HG02763 (cell line): Measurements from ENCODE around the gene MTG1.
"Not testable (repeated sequence)": the region's sequence is repeated elsewhere in the genome, so short reads cannot be mapped to it uniquely, and the experiment has no call there.

Source experiments
- ATAC-seq: cut with Tn5 transposase; IDR thresholded peaks from one replicate; pipeline ENCODE4 v1.9.1; 2021; ENCODE audit warnings: mild to moderate bottlenecking, moderate library complexity; ENCODE audit not compliant: unreplicated experiment

The MTG1 gene

DNA sequence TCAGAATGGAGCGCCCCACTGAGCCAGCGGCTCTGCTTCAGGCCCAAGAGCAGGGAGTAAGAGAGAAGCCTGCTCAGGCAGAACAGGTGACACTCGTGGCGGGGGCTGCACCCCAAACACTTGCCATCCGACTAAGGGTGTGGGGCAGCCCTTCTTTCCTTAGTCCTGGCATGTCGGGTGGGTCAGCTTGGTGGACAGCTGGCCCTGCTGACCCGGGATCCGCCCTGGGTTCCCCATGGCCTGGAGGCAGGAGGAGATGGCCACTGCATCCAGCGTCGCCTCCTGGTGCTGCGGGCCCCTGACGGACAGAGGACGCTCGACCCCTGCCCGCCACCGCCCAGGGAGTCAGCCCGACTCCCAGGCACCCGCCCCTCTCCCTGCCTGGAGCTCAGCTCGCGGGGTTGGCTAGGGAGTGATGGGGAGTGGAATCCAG, 16.1 kb upstream of the MTG1 start:
- no peak for ATAC-seq

DNA sequence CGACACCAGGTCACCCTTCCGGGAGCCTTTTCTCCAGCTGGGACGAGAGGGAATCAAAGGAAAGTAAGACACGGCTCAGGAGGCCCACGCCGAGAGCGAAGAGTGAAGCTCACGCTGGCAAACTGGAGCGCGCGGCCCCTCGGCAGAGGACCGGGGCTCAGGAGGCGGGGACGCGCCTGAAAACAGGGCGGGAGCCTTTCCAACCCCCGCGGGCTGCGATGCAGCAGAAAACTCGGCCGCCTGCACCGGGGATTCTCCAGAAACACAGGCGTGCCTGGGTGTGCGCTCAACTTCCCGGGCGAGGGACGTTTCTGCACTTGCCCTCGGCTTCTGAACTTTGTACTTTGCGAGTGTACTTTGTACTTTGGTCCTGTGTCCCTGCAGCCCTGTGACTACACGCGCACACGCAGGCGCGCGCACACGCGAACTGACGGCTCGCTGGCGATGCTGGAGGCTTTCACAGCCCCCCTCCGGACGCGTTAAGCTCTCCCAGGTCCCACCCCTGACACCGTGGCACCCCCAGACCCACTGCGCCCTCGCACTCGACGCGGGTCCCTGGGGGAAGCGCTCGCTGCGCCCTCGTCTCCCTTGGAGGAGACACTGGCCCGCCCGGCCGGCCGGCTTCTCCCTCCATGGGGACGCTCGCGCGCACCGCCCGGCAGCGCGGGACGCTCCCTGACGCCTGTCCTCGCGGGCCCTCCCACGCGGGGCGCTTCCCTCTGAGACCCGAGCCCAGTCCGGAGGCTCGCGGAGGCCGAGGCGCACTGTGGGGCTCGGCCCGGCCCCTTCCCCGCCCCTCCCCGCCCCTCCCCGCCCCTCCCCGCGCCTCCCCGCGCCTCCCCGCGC, 15.5 kb upstream of the MTG1 start:
- peak; percentile 43 for ATAC-seq

DNA sequence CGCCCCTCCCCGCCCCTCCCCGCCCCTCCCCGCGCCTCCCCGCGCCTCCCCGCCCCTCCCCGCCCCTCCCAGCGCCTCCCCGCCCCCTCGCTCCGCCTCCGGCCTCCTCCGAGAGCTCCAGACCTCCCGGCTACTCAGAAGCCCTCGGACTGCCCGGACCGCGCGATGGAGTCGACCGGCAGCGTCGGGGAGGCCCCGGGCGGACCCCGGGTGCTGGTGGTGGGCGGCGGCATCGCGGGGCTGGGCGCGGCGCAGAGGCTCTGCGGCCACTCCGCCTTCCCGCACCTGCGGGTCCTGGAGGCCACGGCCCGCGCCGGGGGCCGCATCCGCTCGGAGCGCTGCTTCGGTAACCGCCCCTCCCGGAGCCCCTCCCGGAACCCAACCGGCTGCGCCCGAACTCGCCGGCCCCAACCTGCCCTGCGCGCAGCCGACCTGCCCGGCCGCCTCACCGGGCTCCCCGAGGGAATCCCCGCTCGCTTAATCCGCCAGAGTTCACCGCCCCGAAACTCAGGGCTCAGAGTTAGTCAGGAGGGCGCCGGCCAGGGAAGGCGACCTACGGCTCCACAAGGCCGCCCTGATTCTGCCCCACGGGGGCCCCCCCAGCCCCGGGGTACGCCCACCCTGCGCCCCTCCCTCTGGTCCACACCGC, 14.7 kb upstream of the MTG1 start, which contains the start of gene PAOX:
Gene PAOX (plus strand): TSS at position 111 of the 649 bp plus-strand sequence. CDS start 55 bp downstream, at position 166.
- ATAC-seq = peak; percentile 49

DNA sequence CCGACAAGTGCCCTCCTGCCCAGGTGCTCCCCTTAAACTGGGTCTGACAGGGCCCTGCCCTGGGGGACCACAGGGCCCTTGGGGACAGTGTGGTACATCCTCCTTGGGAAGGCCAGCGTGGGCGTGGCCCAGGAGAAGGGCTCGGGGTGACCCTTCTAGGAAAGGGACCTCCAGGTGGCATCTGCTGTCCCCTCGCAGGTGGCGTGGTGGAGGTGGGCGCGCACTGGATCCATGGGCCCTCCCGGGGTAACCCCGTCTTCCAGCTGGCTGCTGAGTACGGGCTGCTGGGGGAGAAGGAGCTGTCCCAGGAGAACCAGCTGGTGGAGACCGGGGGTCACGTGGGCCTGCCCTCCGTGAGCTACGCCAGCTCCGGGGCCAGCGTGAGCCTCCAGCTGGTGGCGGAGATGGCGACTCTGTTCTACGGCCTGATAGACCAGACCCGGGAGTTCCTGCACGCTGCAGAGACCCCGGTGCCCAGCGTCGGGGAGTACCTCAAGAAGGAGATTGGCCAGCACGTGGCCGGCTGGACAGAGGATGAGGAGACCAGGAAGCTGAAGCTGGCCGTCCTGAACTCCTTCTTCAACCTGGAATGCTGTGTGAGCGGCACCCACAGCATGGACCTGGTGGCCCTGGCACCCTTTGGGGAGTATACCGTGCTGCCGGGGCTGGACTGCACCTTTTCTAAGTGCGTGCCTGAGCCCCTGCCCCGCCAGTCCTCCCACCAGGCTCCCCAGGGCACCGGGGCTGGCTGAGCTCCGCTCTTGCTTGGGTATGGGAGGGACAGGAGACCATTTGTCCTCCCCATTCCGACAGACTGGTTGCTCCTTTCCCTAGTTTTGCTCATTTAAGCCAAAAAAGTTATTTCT, 13.9 kb upstream of the MTG1 start:
- no peak for ATAC-seq

DNA sequence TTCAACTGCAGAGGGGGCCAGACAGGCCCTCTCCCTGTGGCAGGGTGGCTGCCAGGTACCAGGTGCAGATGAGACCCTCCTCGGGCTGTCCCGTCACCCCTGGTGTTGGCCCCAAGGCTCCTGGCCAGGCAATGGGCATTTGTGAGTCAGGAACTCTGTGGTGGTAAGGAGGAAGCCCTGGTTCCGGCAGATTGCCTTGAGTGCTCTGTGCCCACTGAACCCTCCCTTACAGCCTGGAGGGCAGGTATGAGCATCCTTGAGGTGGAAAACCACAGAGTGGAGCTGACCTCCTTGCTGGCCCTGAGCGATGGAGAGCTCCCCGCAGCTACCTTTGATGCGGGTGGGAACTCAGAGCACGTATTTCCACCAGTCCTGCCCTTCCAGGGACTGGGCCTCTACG, 12.9 kb upstream of the MTG1 start:
- no peak for ATAC-seq

DNA sequence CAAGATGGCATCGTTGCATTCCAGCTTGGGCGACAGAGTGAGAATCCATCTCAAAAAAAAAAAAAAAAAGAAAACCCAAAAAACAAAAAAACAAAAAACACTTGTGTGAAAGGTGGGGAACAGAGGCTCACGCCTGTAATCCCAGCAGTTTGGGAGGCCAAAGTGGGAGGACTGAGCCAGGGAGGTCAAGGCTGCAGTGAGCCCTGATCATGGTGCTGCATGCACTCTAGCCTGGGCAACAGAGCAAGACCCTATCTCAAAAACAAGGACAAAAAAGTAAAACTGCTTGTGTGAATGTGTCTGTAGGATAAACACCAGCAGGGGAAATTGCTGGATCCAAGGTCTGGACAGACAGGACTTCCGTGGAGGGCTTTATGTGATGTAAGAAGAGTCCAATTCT, 10.4 kb upstream of the MTG1 start:
- no peak for ATAC-seq

DNA sequence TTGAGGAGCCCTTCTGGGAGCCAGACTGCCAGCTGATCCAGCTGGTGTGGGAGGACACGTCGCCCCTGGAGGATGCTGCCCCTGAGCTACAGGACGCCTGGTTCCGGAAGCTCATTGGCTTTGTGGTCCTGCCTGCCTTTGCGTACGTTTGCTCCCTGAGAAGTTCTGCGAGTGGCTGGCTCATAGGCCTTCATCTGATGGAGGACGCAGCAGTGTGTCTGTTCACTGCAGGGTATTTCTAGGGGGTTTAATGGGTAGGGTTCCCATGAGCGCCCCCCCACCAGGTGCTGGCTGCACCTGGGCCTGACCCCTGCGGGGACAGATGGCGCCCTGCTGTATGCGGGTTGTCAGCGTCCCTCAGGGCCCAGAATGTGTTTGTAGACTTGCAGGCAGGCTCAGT, 9.9 kb upstream of the MTG1 start:
- ATAC-seq = no peak

DNA sequence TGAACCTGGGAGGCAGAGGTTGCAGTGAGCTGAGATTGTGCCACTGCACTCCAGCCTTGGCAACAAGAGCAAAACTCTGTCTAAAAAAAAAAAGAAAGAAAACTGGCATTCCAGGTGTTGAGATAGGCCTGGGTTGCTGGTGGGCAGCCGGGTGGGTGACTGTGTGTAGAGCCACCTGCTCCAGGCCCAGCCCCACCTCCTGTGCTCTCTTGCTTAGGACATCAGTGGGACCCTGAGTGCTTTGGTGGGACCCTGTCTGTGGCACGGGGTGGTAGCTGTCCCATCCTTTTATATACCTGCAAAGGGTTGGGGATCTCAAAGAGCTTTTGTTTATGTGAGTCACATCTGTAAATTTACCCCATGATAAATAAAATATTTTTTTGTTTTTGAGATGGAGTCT, 8.7 kb upstream of the MTG1 start:
- no peak for ATAC-seq

DNA sequence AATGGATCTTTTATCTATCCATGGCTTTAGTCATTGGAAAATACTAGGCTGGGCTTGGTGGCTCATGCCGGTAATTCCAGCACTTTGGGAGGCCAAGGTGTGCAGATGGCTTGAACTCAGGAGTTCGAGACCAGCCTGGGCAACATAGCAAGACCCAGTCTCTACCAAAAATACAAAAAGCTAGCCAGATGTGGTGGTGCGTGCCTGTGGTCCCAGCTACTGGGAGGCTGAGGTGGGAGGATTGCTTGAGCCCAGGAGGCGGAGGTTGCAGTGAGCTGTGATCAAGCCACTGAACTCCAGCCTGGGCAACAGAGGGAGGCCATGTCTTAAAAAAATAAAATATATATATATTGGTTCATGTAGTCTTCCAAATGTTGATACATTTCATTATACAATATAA, 7.0 kb upstream of the MTG1 start:
- ATAC-seq = not testable (repeated sequence)

DNA sequence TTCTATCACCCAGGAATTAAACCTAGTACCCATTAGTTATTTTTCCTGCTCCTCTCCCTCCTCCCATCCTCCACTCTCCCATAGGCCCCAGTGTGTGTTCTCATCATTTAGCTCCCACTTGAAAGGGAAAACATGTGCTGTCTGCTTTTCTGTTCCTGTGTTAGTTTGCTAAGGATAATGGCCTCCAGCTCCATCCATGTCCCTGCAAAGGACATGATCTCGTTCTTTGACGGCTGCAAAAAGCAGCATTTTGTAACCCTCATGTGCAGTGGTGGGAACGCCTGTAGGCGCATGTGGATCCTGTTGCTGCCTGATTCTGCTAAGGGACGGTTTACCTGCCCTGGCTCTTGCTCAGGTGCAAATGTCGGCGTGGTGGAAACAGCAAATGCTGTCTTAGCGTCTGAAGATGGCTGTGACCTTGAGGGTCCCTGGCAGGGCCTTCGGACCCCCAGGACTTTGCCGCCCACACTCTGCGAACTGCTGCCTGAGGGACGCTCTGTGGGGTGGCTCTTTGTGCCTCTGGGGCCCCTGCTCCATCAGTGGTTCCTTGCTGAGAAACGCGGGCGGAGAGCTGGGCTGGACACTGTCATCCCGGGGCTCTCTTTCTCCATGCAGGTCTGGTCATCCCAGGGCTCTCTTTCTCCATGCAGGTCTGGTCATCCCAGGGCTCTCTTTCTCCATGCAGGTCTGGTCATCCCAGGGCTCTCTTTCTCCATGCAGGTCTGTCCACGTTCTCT, 5.6 kb upstream of the MTG1 start:
- ATAC-seq = no peak

DNA sequence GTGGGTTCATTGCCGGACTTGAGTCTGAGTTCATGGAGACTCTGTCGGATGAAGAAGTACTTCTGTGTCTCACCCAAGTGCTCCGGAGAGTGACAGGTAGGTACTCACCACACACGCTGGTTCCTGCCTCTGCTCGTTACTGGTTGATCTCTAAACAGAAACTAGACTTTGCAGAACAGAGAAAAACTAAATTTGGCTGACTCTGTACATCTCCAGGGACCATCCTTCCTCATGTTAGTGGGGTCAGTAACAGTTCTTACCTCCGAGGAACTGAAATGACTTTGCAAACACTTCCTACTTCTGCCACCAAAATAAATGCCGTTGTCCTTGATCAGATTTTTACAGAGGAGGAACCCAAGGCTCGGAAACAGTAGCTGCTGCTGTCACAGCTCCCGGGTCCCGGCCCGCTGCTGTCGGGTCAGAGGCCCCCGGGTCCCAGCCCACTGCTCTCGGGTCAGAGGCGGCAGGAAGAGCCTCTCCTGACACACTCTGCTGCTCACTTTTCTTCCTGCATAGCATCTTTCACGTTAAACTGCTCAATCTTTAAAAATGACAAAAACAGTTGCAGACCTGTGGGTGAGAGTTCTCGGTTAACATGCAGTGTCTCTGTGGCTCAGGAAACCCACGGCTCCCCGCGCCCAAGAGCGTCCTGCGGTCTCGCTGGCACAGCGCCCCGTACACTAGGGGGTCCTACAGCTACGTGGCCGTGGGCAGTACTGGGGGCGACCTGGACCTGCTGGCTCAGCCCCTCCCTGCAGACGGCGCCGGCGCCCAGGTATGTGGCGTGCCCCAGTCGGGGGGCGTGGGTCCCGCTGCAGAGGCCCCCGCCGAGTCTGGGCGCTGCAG, 4.8 kb upstream of the MTG1 start:
- ATAC-seq = peak; percentile 76

DNA sequence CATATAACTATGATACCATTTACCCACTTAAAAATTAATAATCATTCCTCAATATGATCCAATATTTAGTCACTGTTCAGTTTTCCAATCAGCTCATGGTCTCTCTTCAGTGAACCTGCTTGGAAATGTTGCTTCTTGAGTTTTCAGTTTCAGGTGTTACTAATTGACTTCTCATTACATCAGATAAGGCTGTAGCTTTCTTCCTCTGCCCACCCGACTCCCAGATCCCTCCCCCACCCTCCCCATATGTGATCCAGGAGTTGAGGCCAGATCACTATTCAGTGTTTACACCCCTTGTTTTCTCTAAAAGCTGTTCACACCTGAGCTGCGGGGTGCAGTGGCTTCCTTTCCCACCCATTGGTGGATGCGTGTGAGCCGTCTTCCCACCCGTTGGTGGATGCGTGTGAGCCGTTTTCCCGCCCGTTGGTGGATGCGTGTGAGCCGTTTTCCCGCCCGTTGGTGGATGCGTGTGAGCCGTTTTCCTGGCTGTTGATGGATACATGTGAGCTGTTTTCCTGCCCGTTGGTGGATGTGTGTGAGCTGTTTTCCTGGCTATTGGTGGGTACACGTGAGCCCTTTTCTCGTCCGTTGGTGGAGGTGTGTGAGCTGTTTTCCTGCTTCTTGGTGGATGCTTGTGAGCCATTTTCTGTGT, 3.2 kb upstream of the MTG1 start:
- no peak for ATAC-seq

DNA sequence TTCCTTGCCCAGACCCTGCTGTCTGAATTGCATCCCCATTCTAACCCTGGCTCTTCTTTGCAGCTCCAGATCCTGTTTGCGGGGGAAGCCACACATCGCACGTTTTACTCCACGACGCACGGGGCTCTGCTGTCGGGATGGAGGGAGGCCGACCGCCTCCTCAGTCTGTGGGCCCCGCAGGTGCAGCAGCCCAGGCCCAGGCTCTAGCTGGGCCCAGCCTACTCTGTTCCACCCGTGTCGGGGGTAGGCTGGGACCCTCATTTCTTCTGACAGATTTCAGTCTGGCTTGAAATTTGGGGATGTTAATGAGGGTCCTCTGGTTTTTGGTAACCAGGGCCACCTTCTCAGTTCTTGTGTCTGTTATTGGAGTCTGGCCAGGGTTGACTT, 2.7 kb upstream of the MTG1 start:
- ATAC-seq = no peak

DNA sequence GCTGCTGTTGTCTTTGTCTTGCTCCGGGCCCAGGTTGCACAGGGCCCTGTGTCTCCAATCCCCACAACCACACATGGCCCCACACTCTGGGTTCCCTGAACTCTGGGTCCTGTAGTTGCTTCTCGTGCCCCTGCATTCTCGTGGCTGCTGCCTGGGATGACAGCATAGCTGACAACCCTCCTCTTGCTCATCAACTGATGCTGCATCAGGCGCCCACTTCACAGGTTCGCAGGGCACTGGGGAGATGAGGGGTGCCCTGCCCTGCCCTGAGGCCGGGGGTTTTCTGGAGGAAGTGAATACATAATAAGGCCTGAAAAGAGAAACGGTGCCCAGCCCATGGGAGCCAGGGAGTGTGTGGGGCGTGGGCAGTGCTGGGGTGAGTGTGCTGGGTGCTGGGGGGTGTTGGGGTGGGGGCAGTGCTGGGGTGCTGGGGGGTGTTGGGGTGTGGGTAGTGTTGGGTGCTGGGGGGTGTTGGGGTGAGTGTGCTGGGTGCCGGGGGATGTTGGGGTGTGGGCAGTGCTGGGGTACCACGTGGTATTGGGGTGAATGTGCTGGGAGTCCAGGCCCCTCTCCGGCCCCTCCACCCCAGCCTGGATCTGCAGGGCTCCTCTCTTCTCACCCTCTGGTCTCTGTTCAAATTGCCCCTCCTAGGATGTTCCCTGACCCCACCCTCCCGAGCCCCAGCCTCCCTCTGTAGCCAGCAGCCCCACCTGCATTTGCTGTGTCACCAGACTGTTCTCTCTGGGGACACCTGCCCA, 2.0 kb upstream of the MTG1 start:
- ATAC-seq = no peak

DNA sequence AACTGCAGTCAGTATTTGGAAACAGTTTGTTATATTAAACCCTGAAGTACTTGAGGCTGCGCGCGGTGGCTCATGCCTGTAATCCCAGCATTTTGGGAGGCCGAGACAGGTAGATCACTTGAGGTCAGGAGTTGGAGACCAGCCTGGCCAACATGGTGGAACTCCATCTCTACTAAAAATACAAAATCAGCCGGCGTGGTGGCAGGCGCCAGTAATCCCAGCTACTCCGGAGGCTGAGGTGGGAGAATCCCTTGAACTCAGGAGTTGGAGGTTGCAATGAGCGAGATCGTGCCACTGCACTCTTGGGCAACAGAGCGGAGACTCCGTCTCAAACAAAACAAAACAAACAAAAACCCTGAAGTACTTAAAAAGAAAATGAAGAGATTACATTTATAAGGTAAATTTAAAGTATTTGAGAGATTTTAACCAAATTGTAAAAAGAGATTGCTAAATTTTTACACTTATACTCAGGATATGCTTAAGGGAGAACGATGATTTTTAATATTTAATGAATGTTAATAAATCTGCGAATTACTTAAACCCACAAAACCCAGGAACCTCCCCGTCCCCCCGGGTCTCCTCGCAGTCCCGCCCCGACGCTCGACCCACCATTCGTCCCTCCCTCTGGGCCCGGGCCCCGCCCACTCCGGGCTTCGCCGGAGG, 425 bp upstream of the MTG1 start:
- no peak for ATAC-seq

DNA sequence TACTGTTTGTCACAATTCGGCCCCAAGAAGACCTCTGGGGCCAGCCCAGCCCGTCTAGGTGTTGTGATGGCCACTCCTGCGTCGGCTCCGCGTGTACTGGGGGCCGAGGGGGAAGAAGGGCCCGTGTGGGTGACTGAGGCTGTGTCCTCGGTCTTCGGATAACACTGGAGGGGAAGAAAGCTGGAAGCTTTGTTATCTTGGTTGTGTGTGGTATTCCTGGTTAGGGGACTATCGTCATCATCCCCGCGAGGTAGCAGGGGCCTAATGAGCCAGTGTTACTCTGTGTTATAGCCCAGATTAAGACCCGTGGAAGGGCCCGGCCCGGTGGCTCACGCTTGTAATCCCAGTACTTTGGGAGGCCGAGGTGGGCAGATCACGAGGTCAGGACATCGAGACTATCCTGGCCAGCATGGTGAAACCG, 854 bp downstream of the MTG1 start:
- ATAC-seq = no peak

DNA sequence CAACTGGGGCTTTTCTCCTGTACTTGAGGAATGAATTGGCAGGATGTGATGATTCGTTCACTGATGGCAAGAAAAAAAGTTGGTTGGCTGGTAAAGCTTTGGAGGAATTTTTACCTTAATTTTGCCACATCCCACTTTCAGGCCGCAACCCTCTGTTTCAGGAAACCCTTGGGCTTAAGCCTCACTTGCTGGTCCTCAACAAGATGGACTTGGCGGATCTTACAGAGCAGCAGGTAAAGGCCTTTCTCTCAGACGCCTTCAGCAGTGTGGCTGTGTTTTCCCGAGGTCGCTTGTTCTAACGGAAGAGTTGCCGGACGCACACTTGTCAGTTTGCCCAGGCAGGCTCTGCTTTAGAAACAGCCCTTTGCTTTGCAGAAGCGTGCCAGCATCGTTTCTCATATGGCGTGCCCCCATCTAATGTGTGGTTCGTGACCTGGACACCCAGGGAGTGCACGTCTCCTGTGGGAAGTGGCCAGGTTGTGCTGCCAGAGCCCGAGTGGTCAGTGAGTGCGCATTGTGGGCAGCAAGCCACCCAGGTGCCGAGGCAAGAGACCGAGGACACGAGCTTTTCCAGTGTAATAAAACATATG, 2.2 kb downstream of the MTG1 start:
- no peak for ATAC-seq

DNA sequence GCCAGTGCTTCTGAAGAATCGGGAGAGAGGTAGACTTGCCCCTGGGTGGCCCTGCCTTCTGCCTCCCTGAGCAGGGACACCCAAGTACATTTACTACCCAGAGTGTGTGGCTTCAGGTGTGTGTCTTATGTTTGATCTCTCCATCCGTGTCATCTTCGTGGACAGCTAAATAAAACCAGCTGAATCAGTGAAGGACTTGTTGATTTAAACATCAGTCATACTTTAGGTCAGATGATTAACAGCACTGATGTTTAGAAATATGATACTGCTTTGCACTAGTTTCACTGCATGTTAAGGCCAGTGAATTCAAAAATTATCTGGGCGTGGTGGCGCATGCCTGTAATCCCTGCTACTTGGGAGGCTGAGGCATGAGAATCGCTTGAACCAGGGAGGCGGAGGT, 4.0 kb downstream of the MTG1 start:
- ATAC-seq = no peak
